ENCODE results near the gene GLIS1.

DNA sequence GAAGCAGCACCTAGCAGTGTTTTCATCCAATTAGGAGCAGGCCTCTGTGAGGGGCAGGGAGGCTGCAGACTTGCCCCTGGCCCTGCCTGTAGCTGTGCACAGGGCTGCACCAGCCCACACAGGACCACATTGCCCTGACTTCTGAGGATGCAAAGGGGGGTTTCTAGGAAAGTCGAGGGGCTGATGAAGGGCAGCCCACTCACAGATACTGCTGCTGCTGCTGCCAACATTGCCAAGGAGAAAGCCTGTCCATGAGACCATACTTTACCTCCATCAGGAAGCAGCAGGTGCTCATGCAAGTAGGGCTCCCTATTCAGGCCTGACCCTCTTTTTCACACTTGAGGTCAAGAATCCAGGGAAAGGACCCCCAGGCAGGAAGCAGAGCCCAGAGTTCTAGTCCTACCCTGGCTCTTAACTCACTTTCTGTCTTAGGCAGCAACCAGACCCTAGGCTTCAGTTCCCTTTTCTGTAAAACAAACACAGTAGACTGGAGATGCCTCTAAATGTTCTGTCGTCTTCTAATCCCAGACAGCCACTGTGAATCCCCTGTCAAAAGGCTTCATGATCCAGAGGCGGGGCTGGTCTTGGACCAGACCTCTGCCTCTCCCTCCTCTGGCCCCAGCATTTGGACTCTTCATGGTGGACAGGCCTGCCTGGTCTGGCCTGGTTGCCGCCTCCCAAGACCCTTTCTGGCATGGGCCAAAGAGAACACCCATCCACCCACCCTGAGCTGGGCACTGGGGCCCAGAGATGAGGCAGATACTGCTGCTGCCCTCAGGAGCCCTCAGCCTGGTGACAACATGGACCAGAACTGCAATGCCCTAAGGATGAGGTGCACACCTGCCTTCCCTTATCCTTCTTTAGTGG, 120.2 kb downstream of the GLIS1 start:
- TF ChIP-seq POLR2AphosphoS5 (IDR thresholded peaks at IDR 0.05; ENCODE audit: low read depth, low read length), result no peak
- no peak for TF ChIP-seq EP300 (IDR thresholded peaks at IDR 0.05; ENCODE audit: borderline replicate concordance in 1 of 2, low read depth in 2 of 2, low read length in 2 of 2)

All from H1 (cell line).